Measurements from ENCODE around the gene ATXN10.
A peak's percentile ranks its signal among the peaks of the same experiment; 100 is the strongest.

Gene ATXN10

DNA sequence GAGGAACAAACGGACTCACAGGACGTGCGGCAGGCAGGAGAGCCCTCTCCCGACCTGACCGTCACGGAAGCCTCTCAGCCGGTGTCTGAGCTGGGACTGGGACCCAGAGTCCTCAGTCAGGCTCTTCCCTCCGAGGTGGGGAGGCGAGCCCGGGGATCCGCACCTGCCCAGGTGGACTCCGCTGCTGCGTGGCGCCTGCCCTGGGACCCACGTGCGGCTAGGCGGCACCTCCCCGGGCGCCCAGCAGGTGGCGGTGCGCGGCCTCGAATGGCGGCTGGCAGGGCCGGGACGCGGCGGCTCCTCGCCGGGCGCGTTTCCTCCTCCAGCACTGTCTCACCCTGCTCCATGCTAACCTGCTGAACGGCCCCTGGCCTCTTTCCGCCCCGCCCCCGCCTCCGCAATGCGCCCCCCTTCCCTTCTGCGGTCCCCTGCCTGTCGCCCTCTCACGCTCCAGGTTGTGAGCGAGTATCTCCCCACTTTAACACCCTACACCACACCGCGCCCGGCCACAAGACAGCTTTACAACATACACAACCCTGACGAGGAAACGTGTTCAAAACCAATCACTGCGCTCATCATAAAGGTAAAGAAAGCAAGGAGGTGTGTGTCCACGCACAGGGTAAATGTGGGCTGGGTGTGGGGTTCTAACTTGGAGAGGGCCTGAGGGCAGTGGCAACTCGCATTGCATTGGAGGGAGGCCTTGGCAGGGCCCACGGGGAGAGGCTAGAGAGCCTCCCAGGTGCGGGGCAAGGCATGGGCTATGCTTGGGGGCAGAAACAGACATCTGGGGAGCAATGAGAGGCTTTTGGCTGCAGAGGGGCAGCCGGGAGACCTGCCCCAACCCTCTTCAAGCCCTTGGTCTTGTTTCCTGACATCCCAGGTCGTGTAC is 25.9 kb upstream of the ATXN10 start:
- DNase-seq (ENCODE audit: low spot score), result peak; percentile 89
- peak; percentile 99 for TF ChIP-seq CTCF (IDR thresholded peaks at IDR 0.05; ENCODE audit: extremely low read depth, missing control alignments)

DNA sequence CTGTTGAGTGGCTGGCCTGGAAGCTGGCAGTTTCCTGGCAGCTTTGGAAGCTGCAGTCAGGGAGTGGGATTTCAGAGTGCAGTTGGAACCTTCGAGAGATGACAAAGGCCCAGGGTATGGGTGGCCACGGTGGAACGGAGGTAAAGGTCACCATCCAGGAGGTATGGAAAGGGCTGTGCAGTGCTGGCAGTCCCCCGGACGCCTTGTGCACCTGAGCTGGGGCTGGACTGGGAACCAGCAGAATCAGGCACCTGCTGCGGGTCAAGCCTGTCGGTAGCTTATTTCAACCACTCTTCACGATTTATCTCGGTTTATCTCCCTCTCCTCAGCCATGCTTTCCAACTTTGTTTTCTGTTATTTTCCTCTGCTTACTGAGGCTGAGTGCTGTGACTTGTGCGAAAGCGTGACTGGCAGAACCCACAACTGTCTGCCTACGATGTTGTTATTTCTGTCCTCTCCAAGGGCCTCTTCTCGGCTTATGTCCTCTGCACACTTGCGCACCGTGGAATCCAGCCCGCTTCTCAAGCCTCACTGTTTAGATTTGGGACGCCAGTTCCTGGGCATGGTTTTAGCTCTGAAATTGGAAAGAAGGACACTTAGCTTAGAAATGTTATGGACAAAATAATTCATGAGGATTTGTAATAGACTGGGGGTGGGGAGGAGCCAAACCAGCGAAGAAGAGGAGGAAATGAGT is 24.0 kb upstream of the ATXN10 start:
- TF ChIP-seq CTCF (IDR thresholded peaks at IDR 0.05; ENCODE audit: extremely low read depth, missing control alignments), result no peak
- DNase-seq (ENCODE audit: low spot score), result no peak

DNA sequence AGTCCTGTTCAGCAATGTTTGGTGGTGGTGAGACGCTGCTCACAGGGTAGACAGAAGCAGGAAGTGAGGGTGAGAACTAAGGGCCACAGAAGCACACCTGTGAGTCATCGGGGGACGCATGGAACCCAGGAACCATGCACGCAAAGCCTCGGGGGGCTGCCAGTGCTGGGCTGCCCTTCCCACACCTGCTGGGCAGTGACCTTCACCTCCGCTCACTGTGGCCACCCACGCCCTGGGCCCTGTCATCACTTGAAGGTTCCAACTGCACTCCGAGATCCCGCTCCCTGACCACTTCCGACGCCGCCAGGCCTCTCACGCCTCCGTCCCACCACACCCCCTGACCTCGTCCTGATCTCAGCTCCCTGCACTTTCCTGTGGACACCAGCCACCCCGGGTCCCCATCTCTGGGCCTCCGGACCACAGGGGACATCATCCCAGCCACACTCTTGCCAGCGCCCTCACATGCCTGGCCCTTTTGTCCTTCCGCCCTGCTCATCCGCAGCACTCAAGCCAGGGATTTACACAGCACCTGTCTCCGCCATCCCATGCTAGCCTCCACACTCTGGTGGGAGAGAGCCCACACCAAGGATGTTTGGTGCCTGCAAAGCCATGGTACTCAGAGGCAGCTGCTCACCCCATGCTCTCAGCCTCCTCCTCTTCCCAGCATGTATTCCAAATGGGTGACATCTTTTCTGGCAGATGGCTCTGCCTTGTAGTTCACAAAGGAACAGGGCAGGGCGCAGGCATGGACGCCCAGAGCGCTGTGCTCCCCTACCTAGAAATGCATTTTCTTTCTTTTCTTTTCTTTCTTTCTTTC is 23.1 kb upstream of the ATXN10 start:
- TF ChIP-seq CTCF (IDR thresholded peaks at IDR 0.05; ENCODE audit: extremely low read depth, missing control alignments), result no peak
- DNase-seq (ENCODE audit: low spot score), result no peak

GRCh38 chr22:45649809-45650208 is 21.8 kb upstream of the ATXN10 start:
- DNase-seq (ENCODE audit: low spot score), result no peak
- TF ChIP-seq CTCF (IDR thresholded peaks at IDR 0.05; ENCODE audit: extremely low read depth, missing control alignments), result no peak

- TF ChIP-seq CTCF (IDR thresholded peaks at IDR 0.05; ENCODE audit: extremely low read depth, missing control alignments), result no peak
- no peak for DNase-seq (ENCODE audit: low spot score)
Observed at GRCh38 chr22:45650721-45651120, 20.9 kb upstream of the ATXN10 start.

GRCh38 chr22:45651931-45652528 is 19.6 kb upstream of the ATXN10 start:
- DNase-seq (ENCODE audit: low spot score), result no peak
- no peak for TF ChIP-seq CTCF (IDR thresholded peaks at IDR 0.05; ENCODE audit: extremely low read depth, missing control alignments)

All from GM20000 (cell line).